GM23338 (cell line): ENCODE results near the gene FOXN1. TPM values are rescaled to one million over a fixed set of nuclear protein-coding genes. Genes with fewer than 3 reads are reported as not detected.

Experiments
- ATAC-seq: fragments of 200-7000 bp; cut with Tn5 transposase; 3 replicates; pipeline ENCODE4 v1.9.1; 2020
- DNase-seq: peaks from one replicate; pipeline ENCODE4 v3.0.0-alpha.2; 2015; ENCODE audit warnings: low spot score
- H2AFZ ChIP-seq: fragments of 200-600 bp; sonication (generic); 2 replicates; pipeline ENCODE4 v1.8.0; 2016; ENCODE audit warnings: antibody characterized with exemption, mild to moderate bottlenecking, moderate library complexity
- H3F3A ChIP-seq: fragments of 200-600 bp; sonication (generic); replicated peaks from 2 replicates; pipeline ENCODE4 v1.8.0; 2017; ENCODE audit warnings: antibody characterized with exemption, mixed run types, low read depth
- H3K27ac ChIP-seq: fragments of 200-600 bp; sonication (generic); 2 replicates; pipeline ENCODE4 v1.6.1; 2016; ENCODE audit warnings: low read depth
- H3K27me3 ChIP-seq: fragments of 200-600 bp; sonication (generic); 2 replicates; pipeline ENCODE4 v1.8.0; 2016; ENCODE audit warnings: mild to moderate bottlenecking, mixed run types, moderate library complexity; ENCODE audit not compliant: insufficient read depth
- H3K36me3 ChIP-seq: fragments of 200-600 bp; sonication (generic); 2 replicates; pipeline ENCODE4 v1.8.0; 2016; ENCODE audit warnings: mild to moderate bottlenecking; ENCODE audit not compliant: insufficient read depth
- H3K4me1 ChIP-seq: fragments of 200-600 bp; sonication (generic); 2 replicates; pipeline ENCODE4 v1.8.0; 2016; ENCODE audit warnings: mild to moderate bottlenecking, moderate library complexity; ENCODE audit not compliant: insufficient read depth
- H3K4me2 ChIP-seq: fragments of 200-600 bp; sonication (generic); 2 replicates; pipeline ENCODE4 v1.7.1; 2017; ENCODE audit warnings: mixed run types
- H3K4me3 ChIP-seq: fragments of 200-600 bp; sonication (generic); 2 replicates; pipeline ENCODE4 v1.6.1; 2016; ENCODE audit warnings: mixed run types
- H3K79me2 ChIP-seq: fragments of 200-600 bp; sonication (generic); replicated peaks from 2 replicates; pipeline ENCODE4 v1.8.0; 2017; ENCODE audit warnings: mild to moderate bottlenecking; ENCODE audit not compliant: insufficient read depth
- H3K9me2 ChIP-seq: fragments of 200-600 bp; sonication (generic); 2 replicates; pipeline ENCODE4 v1.8.0; 2017; ENCODE audit not compliant: insufficient read depth
- H4K20me1 ChIP-seq: fragments of 200-600 bp; sonication (generic); replicated peaks from 2 replicates; pipeline ENCODE4 v1.8.0; 2017; ENCODE audit warnings: mild to moderate bottlenecking; ENCODE audit not compliant: insufficient read depth
- H3K27ac Mint-ChIP-seq: 2 replicates; pipeline ENCODE4 v1.8.0; 2020; ENCODE audit warnings: inconsistent platforms, mild to moderate bottlenecking, moderate library complexity, mixed read lengths
- H3K27me3 Mint-ChIP-seq: 3 replicates; pipeline ENCODE4 v1.8.0; 2022; ENCODE audit warnings: low read depth, mild to moderate bottlenecking, moderate library complexity, mixed read lengths, inconsistent platforms; ENCODE audit not compliant: insufficient read depth, poor library complexity
- H3K36me3 Mint-ChIP-seq: 3 replicates; pipeline ENCODE4 v1.8.0; 2021; ENCODE audit warnings: low read depth, mild to moderate bottlenecking, inconsistent platforms, moderate library complexity, mixed read lengths
- H3K4me1 Mint-ChIP-seq: 3 replicates; pipeline ENCODE4 v1.8.0; 2020; ENCODE audit warnings: mild to moderate bottlenecking, inconsistent platforms, mixed read lengths
- H3K4me3 Mint-ChIP-seq: 3 replicates; pipeline ENCODE4 v1.8.0; 2021; ENCODE audit warnings: moderate library complexity, mild to moderate bottlenecking, inconsistent platforms, mixed read lengths
- H3K9me3 Mint-ChIP-seq: 3 replicates; pipeline ENCODE4 v1.8.0; 2020; ENCODE audit warnings: moderate library complexity, mild to moderate bottlenecking, inconsistent platforms, mixed read lengths
- CREB1 ChIP-seq: fragments of 250-450 bp; sonication (Bioruptor Pico); IDR thresholded peaks from 2 replicates; pipeline ENCODE4 v1.5.0; 2020; ENCODE audit warnings: low read depth, mild to moderate bottlenecking, moderate library complexity
- CTCF ChIP-seq, 2 experiments: fragments of 200-600 bp in 1 of 2; sonication (generic) in 1 of 2; conservative IDR thresholded peaks; 2 replicates each; pipeline versions ENCODE4 v1.5.1 to v1.6.1; 2016 to 2017; ENCODE audit warnings: antibody characterized with exemption in 2 of 2, low read depth in 2 of 2, mild to moderate bottlenecking in 2 of 2, moderate library complexity in 1 of 2
- EZH2 ChIP-seq: fragments of 200-600 bp; sonication (generic); IDR thresholded peaks from one replicate; pipeline ENCODE4 v1.8.0; 2017; ENCODE audit warnings: antibody characterized with exemption, mild to moderate bottlenecking, low read depth; ENCODE audit not compliant: unreplicated experiment
- JUNB ChIP-seq: IDR thresholded peaks from one replicate; pipeline ENCODE4 v1.6.1; 2016; ENCODE audit warnings: antibody characterized with exemption; ENCODE audit not compliant: unreplicated experiment
- NANOG ChIP-seq: IDR thresholded peaks from 2 replicates; pipeline ENCODE4 v1.6.1; 2016; ENCODE audit warnings: antibody characterized with exemption, borderline replicate concordance
- POLR2AphosphoS5 ChIP-seq: IDR thresholded peaks from 2 replicates; pipeline ENCODE4 v1.6.1; 2016; ENCODE audit warnings: antibody characterized with exemption, low read depth
- REST ChIP-seq: IDR thresholded peaks from one replicate; pipeline ENCODE4 v1.6.1; 2018; ENCODE audit warnings: antibody characterized with exemption; ENCODE audit not compliant: unreplicated experiment
- ZNF114 ChIP-seq: fragments of 250-450 bp; sonication (Bioruptor Pico); IDR thresholded peaks from 2 replicates; pipeline ENCODE4 v1.5.0; 2020; ENCODE audit warnings: mild to moderate bottlenecking, moderate library complexity
- ZNF462 ChIP-seq: fragments of 250-450 bp; sonication (Bioruptor Pico); IDR thresholded peaks from 2 replicates; pipeline ENCODE4 v1.5.0; 2020; ENCODE audit warnings: mild to moderate bottlenecking, moderate library complexity
- polyA plus RNA-seq: library from polyadenylated mRNA; unstranded; fragments of >200 nt; fragmentation: Nextera tagmentation; extraction: Ambion mirVana; gene quantifications from 2 replicates; pipeline ENCODE4 v1.2.1, GENCODE V29; 2016
- total RNA-seq: library from RNA; depleted of rRNA; stranded (reverse); fragments of >200 nt; shearing (Covaris generic); gene quantifications from 2 replicates; pipeline ENCODE4 v1.2.3, GENCODE V29; 2014

FOXN1 gene
- total and polyA plus RNA-seq, 2 experiments from 2014 or later, result not detected

- H3K79me2 ChIP-seq, result no peaks in the 10 kb centered on the region
- peaks cover 9% of the 10 kb centered on the region for H3K9me3 Mint-ChIP-seq
- peaks cover 3% of the 10 kb centered on the region; the same call in 2 of the 3 replicates for H3K4me1 Mint-ChIP-seq
- H3F3A ChIP-seq, result no peaks in the 10 kb centered on the region
- DNase-seq (no peak), ATAC-seq (no peak)
- no peak overlapping the region for H3K4me3 ChIP-seq
- TF ChIP-seq POLR2AphosphoS5 (no peak), CTCF (conservative IDR thresholded peaks at IDR 0.05; ENCODE audit: low read depth in 2 of 2) (no peak), REST (no peak), NANOG (no peak), ZNF462 (CRISPR knock-in tag) (no peak), ZNF114 (CRISPR knock-in tag) (no peak), CREB1 (no peak), JUNB (no peak), EZH2 (no peak)
- H3K27ac Mint-ChIP-seq, result no peak overlapping the region
- peaks cover 16% of the 10 kb centered on the region for H3K27me3 Mint-ChIP-seq
- no peak overlapping the region for H3K4me2 ChIP-seq
- no peaks in the 10 kb centered on the region for H4K20me1 ChIP-seq
- H3K4me1 ChIP-seq, result no peaks in the 10 kb centered on the region
- no peaks in the 10 kb centered on the region; the same call in 2 of the 3 replicates for H3K36me3 Mint-ChIP-seq
- H3K27me3 ChIP-seq, result no peaks in the 10 kb centered on the region
- no peaks in the 10 kb centered on the region for H3K9me2 ChIP-seq
- H2AFZ ChIP-seq, result no peak overlapping the region
- no peak overlapping the region for H3K4me3 Mint-ChIP-seq
- H3K27ac ChIP-seq, result no peak overlapping the region
- H3K36me3 ChIP-seq, result no peaks in the 10 kb centered on the region
Observed at GRCh38 chr17:28518578-28518977, 12.4 kb downstream of the FOXN1 start.
